Measurements from ENCODE around the gene ANO1. TPM values are rescaled to one million over a fixed set of nuclear protein-coding genes. Genes with fewer than 3 reads are reported as not detected.

The ANO1 gene
- total and polyA plus RNA-seq, 2 of the 8 experiments (the other 6 are each of a cell fraction or from before 2014, with no cell fraction given) = 4.7 to 5.0 TPM

DNA sequence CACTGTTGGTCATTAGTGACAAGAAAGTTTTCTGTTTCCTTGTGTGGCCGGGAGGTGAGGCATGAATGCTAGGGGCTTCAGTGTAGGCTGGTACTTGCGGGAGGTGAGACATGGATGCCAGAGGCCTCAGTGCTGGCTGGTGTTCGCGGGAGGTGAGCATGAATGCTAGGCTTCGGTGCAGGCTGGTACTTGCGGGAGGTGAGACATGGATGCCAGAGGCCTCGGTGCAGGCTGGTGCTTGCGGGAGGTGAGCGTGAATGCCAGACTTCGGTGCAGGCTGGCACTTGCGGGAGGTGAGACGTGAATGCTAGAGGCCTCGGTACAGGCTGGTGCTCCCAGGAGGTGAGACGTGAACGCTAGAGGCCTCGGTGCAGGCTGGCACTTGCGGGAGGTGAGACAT lies 48.4 kb downstream of the ANO1 start:
- DNase-seq (ENCODE audit: low read depth in 1 of 2, low spot score in 2 of 2) = no peak
- Histone ChIP-seq H2BK20ac (ENCODE audit: low read length) (no peak overlapping the region), H3K4me2 (ENCODE audit: insufficient read depth in 1 of 2, low read depth in 2 of 2, low read length in 2 of 2) (no peak overlapping the region), H3K23ac (ENCODE audit: insufficient read length) (no peak overlapping the region), H2BK120ac (replicated peaks; ENCODE audit: low read depth, low read length) (no peak overlapping the region), H2BK12ac (ENCODE audit: low read depth, low read length) (no peak overlapping the region; the same call in 1 of the 2 replicates), H3K23me2 (ENCODE audit: low read depth, low read length) (no peaks in the 10 kb centered on the region), H3K4ac (replicated peaks; ENCODE audit: insufficient read length, low read depth, low read length) (no peak overlapping the region), H2AFZ (ENCODE audit: low read length) (no peak overlapping the region), H3K56ac (replicated peaks; ENCODE audit: insufficient read length, low read depth, low read length) (no peak overlapping the region), H3K36me3 (ENCODE audit: control insufficient read depth in 2 of 4, insufficient read depth in 4 of 4, low read length in 3 of 4) (no peaks in the 10 kb centered on the region), H4K91ac (replicated peaks; ENCODE audit: insufficient read length, low read length) (no peak overlapping the region), H2BK15ac (ENCODE audit: low read length) (no peak overlapping the region), H3K14ac (ENCODE audit: insufficient read length) (no peak overlapping the region), H3K27me3 (replicated peaks in 1 of 4; ENCODE audit: control insufficient read depth in 3 of 4, extremely low read depth in 1 of 4, insufficient read depth in 3 of 4, low read length in 3 of 4) (no peaks in the 10 kb centered on the region; a peak in 1 of 7 replicates), H3K27ac (ENCODE audit: low read depth, low read length) (no peak overlapping the region), H4K5ac (ENCODE audit: insufficient read length, low read depth, low read length) (no peak overlapping the region), H3K9me3 (ENCODE audit: insufficient read depth in 2 of 2, low read depth in 1 of 2, low read length in 1 of 2) (no peaks in the 10 kb centered on the region), H3K79me1 (ENCODE audit: low read depth, low read length) (no peaks in the 10 kb centered on the region), H4K8ac (ENCODE audit: extremely low read depth, insufficient read depth, low read length) (no peak overlapping the region), H2AK5ac (ENCODE audit: low read depth, low read length) (no peak overlapping the region), H3K4me3 (ENCODE audit: extremely low read depth in 1 of 4, insufficient read depth in 2 of 4, low read depth in 3 of 4, low read length in 4 of 4) (no peak overlapping the region), H3K79me2 (ENCODE audit: control insufficient read depth in 1 of 2, insufficient read depth in 2 of 2, low read length in 2 of 2) (no peaks in the 10 kb centered on the region), H3K9ac (replicated peaks in 1 of 4; ENCODE audit: extremely low read depth in 1 of 4, low read depth in 3 of 4, low read length in 3 of 4) (no peak overlapping the region), H3K18ac (ENCODE audit: extremely low read depth, low read length) (no peak overlapping the region), H3K4me1 (replicated peaks in 1 of 4; ENCODE audit: control insufficient read depth in 3 of 4, insufficient read depth in 4 of 4, low read length in 3 of 4) (peaks cover 4 to 26% (median 19%) of the 10 kb centered on the region in 4 experiments), H2BK5ac (ENCODE audit: low read depth, low read length) (no peak overlapping the region), H4K20me1 (replicated peaks in 1 of 2; ENCODE audit: control insufficient read depth in 1 of 2, insufficient read depth in 2 of 2, low read length in 2 of 2) (no peaks in the 10 kb centered on the region)
- ChIA-PET POLR2A (ENCODE audit: partially characterized antibody) (no interaction called here), CTCF (ENCODE audit: partially characterized antibody) (no interaction called here)
- WGBS, 2 experiments (ENCODE audit: extremely low coverage in 1 of 2, insufficient coverage in 1 of 2, insufficient read length in 1 of 2, insufficient replicate concordance in 2 of 2, low coverage in 1 of 2, low lambda C conversion rate in 2 of 2, missing lambda C conversion rate in 1 of 2) = 88% methylated on average over 17 of the region's 17 CpGs; no CpG with 5 or more reads in 1 of the 2 experiments
- no peak for FAIRE-seq
- TF ChIP-seq POLR2A (IDR thresholded peaks at IDR 0.05; ENCODE audit: control extremely low read depth in 1 of 2, low read depth in 2 of 2, low read length in 2 of 2) (no peak), BACH1 (IDR thresholded peaks at IDR 0.05; ENCODE audit: low read length) (no peak), RNF2 (IDR thresholded peaks at IDR 0.05; ENCODE audit: borderline replicate concordance, low read depth, low read length, missing control alignments, poor library complexity, severe bottlenecking) (no peak), SP2 (IDR thresholded peaks at IDR 0.05; ENCODE audit: low read length) (no peak), GTF2F1 (IDR thresholded peaks at IDR 0.05; ENCODE audit: borderline replicate concordance, low read depth, low read length) (no peak), ZNF274 (IDR thresholded peaks at IDR 0.05; ENCODE audit: borderline replicate concordance, extremely low read depth, low read length) (no peak), POLR2AphosphoS5 (IDR thresholded peaks at IDR 0.05; ENCODE audit: low read depth, low read length) (no peak), EP300 (IDR thresholded peaks at IDR 0.05; ENCODE audit: borderline replicate concordance in 1 of 2, low read depth in 2 of 2, low read length in 2 of 2) (no peak), CHD1 (IDR thresholded peaks at IDR 0.05; ENCODE audit: low read depth, low read length) (no peak), ASH2L (IDR thresholded peaks at IDR 0.05; ENCODE audit: low read length) (no peak)
- TF ChIP-seq, protein P1, sequence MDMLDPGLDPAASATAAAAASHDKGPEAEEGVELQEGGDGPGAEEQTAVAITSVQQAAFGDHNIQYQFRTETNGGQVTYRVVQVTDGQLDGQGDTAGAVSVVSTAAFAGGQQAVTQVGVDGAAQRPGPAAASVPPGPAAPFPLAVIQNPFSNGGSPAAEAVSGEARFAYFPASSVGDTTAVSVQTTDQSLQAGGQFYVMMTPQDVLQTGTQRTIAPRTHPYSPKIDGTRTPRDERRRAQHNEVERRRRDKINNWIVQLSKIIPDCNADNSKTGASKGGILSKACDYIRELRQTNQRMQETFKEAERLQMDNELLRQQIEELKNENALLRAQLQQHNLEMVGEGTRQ (IDR thresholded peaks at IDR 0.05; ENCODE audit: low read length) = no peak
- TF ChIP-seq, protein P2, sequence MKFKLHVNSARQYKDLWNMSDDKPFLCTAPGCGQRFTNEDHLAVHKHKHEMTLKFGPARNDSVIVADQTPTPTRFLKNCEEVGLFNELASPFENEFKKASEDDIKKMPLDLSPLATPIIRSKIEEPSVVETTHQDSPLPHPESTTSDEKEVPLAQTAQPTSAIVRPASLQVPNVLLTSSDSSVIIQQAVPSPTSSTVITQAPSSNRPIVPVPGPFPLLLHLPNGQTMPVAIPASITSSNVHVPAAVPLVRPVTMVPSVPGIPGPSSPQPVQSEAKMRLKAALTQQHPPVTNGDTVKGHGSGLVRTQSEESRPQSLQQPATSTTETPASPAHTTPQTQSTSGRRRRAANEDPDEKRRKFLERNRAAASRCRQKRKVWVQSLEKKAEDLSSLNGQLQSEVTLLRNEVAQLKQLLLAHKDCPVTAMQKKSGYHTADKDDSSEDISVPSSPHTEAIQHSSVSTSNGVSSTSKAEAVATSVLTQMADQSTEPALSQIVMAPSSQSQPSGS (IDR thresholded peaks at IDR 0.05; ENCODE audit: low read length) = no peak
